RWPE2 (cell line): ENCODE results near the gene IFIT1.
A peak's percentile ranks its signal among the peaks of the same experiment; 100 is the strongest.
"Not testable (repeated sequence)": the region's sequence is repeated elsewhere in the genome, so short reads cannot be mapped to it uniquely, and the experiment has no call there.

Experiments used
- ATAC-seq: fragments of 200-7000 bp; cut with Tn5 transposase; 3 replicates; pipeline ENCODE4 v1.9.1; 2021; ENCODE audit warnings: low read depth
- DNase-seq: peaks from one replicate; pipeline ENCODE4 v3.0.0-alpha.2; 2020; ENCODE audit warnings: low spot score
- H3K27ac ChIP-seq: fragments of 450-650 bp; 2 replicates; pipeline ENCODE4 v1.5.1; 2017; ENCODE audit warnings: mild to moderate bottlenecking; ENCODE audit not compliant: poor library complexity, severe bottlenecking
- H3K27me3 ChIP-seq: fragments of 250-450 bp; sonication (Bioruptor Pico); 2 replicates; pipeline ENCODE4 v1.5.1; 2021; ENCODE audit warnings: mild to moderate bottlenecking, moderate library complexity; ENCODE audit not compliant: insufficient read depth, poor library complexity, severe bottlenecking
- H3K36me3 ChIP-seq: fragments of 250-450 bp; sonication (Bioruptor Pico); 2 replicates; pipeline ENCODE4 v1.5.1; 2020; ENCODE audit warnings: low read depth, mild to moderate bottlenecking, moderate library complexity
- H3K4me1 ChIP-seq: fragments of 250-450 bp; sonication (Bioruptor Pico); 2 replicates; pipeline ENCODE4 v1.5.1; 2021; ENCODE audit warnings: mild to moderate bottlenecking, moderate library complexity; ENCODE audit not compliant: insufficient read depth, poor library complexity, severe bottlenecking
- H3K4me3 ChIP-seq: fragments of 250-450 bp; sonication (Bioruptor Pico); 2 replicates; pipeline ENCODE4 v1.5.1; 2021; ENCODE audit warnings: mild to moderate bottlenecking, moderate library complexity; ENCODE audit not compliant: severe bottlenecking
- H3K9me3 ChIP-seq: fragments of 250-450 bp; sonication (Bioruptor Pico); 2 replicates; pipeline ENCODE4 v1.5.1; 2021; ENCODE audit warnings: mild to moderate bottlenecking, moderate library complexity; ENCODE audit not compliant: severe bottlenecking
- TF ChIP-seq, protein P1 (sequence below): fragments of 450-650 bp; IDR thresholded peaks from one replicate; pipeline ENCODE4 v1.5.1; 2017; ENCODE audit warnings: mild to moderate bottlenecking, moderate library complexity; ENCODE audit not compliant: poor library complexity, severe bottlenecking

The IFIT1 gene

DNA sequence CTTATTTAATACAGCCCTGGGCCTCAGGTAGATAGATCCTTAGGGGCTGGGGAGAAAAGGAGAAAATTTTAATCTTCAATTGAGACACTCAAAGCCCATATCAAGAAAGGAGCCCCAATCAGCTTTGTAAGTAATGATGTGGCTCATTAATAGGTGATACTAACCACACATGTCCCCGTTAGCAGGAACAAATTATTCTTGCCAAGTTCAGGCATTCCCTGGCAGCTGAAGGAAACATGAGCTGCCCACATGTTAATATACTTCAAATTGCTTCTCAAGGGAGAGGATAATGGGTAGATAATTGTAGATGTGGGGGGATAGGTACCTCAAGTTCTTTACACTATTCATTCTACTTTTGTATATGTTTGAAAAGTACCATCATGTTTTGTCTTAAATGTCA lies 36.5 kb downstream of the IFIT1 start:
- DNase-seq (no peak), ATAC-seq (no peak)
- Histone ChIP-seq H3K9me3 (no peaks in the 10 kb centered on the region), H3K27me3 (no peaks in the 10 kb centered on the region), H3K4me3 (no peak overlapping the region), H3K36me3 (no peaks in the 10 kb centered on the region), H3K27ac (no peak overlapping the region), H3K4me1 (peaks cover 24% of the 10 kb centered on the region)
- TF ChIP-seq, protein P1, sequence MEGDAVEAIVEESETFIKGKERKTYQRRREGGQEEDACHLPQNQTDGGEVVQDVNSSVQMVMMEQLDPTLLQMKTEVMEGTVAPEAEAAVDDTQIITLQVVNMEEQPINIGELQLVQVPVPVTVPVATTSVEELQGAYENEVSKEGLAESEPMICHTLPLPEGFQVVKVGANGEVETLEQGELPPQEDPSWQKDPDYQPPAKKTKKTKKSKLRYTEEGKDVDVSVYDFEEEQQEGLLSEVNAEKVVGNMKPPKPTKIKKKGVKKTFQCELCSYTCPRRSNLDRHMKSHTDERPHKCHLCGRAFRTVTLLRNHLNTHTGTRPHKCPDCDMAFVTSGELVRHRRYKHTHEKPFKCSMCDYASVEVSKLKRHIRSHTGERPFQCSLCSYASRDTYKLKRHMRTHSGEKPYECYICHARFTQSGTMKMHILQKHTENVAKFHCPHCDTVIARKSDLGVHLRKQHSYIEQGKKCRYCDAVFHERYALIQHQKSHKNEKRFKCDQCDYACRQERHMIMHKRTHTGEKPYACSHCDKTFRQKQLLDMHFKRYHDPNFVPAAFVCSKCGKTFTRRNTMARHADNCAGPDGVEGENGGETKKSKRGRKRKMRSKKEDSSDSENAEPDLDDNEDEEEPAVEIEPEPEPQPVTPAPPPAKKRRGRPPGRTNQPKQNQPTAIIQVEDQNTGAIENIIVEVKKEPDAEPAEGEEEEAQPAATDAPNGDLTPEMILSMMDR: no peak

DNA sequence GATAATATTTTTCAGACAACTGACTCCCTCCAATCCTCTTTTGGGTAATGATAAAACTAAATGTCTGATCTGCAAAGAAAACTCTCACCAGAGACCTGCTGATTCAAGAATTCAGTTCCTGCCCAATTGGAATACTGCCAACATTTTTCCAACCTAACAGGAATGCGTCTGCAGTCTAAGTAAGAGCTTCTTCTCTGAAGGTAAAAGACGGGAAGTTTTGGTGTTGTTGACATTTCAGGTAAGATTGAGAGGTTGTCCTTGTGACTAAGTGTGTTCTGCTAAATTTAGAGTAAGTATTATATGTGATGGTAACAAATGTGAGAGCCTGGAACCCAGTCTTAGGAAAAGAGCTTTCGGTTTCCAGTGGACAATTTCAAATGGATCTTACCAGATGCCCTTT lies 39.6 kb downstream of the IFIT1 start:
- Histone ChIP-seq H3K9me3 (no peaks in the 10 kb centered on the region), H3K27ac (peak overlapping the region; percentile 19), H3K4me1 (peaks cover 21% of the 10 kb centered on the region), H3K27me3 (no peaks in the 10 kb centered on the region), H3K36me3 (no peaks in the 10 kb centered on the region), H3K4me3 (no peak overlapping the region)
- ATAC-seq (peak; percentile 70), DNase-seq (no peak)
- TF ChIP-seq, protein P1: no peak

DNA sequence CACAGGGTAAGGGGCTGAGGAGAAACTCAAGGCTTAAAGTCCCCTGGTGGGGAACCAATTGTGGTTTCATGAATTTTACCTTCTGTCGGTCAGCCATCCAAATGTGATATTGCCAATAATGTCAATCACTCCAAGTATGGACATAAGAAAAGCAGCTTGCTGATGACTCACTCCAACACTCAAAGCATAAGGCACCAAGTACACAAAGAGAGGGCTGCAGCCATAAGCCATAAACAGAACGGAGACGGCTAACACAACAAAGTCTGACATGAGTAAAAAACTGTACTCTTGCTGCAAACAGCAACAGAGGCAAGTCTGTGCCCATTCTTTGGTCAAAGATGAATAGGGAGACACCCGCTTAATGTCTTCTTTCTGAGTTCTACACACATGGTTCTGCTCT lies 46.1 kb downstream of the IFIT1 start:
- H3K4me3 ChIP-seq: no peak overlapping the region
- no peak for DNase-seq
- no peaks in the 10 kb centered on the region for H3K4me1 ChIP-seq
- H3K27ac ChIP-seq: no peak overlapping the region
- no peak for ATAC-seq
- no peaks in the 10 kb centered on the region for H3K9me3 ChIP-seq
- no peaks in the 10 kb centered on the region for H3K36me3 ChIP-seq
- no peaks in the 10 kb centered on the region for H3K27me3 ChIP-seq
- TF ChIP-seq, protein P1: no peak

DNA sequence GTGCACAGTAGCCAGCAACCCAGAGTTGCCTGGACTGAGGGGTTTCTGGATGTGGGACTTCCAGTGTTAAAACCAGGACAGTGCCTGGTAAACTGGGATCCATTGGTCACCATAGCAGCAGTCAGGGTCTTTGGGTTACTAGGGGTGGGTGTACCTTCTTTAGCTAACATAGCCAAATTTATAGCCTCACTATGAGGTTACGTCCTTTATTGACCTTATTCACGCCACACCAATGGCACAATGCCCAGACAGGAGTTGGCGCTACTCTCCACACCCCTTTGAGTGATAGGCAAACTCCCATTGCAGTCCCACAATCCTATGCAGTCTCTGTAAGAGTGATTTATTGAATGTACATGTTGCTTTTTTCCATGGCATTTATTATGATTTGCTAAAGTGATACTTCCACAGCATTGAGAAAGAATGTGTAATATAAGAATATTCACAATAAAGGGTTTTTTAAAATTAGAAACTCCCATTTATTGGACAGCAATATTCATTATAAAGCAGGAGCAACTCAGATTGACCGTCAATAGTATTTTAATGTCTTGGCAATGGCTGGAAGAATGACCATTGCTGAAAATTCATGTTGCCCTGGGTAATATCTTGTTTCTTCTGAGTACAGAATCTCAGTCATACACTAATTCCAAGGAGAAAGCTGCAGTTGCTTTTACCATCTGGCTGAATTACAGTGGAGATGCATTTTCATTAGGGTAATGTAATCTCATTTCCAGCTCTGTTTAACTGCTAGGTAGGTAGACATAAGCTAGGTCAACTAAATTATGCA lies 48.0 kb downstream of the IFIT1 start:
- Histone ChIP-seq H3K27ac (no peak overlapping the region), H3K27me3 (no peaks in the 10 kb centered on the region), H3K9me3 (no peaks in the 10 kb centered on the region), H3K36me3 (no peaks in the 10 kb centered on the region), H3K4me1 (no peaks in the 10 kb centered on the region), H3K4me3 (no peak overlapping the region)
- ATAC-seq: no peak
- TF ChIP-seq, protein P1: no peak
- no peak for DNase-seq

DNA sequence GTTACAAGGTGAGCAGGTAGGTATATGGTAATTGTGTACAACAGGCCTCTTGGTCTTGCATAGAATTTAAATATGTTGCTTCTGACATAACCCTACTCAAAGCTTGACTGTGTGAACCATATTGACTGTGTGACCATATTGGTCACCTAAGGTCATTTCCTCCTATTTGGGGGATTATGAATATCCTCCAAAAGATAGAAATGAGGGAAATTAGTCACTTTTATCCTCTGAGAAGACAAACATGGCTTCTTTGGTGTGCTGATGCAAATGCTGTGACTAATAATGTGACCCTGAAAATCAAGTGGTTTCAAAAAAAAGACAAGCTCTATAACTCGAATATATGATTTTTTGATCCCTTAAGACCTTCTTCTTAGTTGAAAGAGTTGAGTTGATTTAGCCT lies 49.9 kb downstream of the IFIT1 start:
- ATAC-seq: no peak
- H3K4me3 ChIP-seq: no peak overlapping the region
- no peaks in the 10 kb centered on the region for H3K27me3 ChIP-seq
- H3K9me3 ChIP-seq: no peaks in the 10 kb centered on the region
- H3K27ac ChIP-seq: no peak overlapping the region
- H3K36me3 ChIP-seq: no peaks in the 10 kb centered on the region
- H3K4me1 ChIP-seq: no peaks in the 10 kb centered on the region
- no peak for DNase-seq
- TF ChIP-seq, protein P1: no peak

DNA sequence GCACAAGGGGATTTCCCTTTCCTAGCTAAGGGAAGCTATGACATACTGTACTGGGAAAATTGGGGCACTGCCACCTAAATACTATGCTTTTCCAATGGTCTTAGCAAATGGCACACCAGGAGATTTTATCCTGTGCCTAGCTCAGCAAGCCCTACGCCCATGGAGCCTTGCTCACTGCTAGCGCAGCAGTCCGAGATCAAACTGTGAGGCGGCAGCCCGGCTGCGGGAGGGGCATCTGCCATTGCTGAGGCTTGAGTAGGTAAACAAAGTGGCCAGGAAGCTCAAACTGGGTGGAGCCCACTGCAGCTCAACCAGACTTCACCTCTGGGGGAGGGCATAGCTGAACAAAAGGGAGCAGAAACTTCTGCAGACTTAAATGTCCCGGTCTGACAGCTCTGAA lies 52.4 kb downstream of the IFIT1 start:
- not testable (repeated sequence) for H3K27ac ChIP-seq, H3K27me3 ChIP-seq, ATAC-seq, H3K36me3 ChIP-seq, H3K4me3 ChIP-seq, H3K9me3 ChIP-seq, DNase-seq, H3K4me1 ChIP-seq
